ENCODE measurements around the gene ITPR2.

Gene ITPR2

GRCh38 chr12:26566186-26566585 lies 266.8 kb downstream of the ITPR2 start:
- Histone ChIP-seq H3K9me2 (ENCODE audit: low read depth, low read length) (no peaks in the 10 kb centered on the region), H3K4me2 (ENCODE audit: low read length) (no peak overlapping the region), H3K27me3 (ENCODE audit: insufficient read depth, low read length) (no peaks in the 10 kb centered on the region), H4K20me1 (ENCODE audit: insufficient read depth, low read length) (no peaks in the 10 kb centered on the region), H3K9ac (ENCODE audit: low read length) (no peak overlapping the region), H3K27ac (ENCODE audit: low read depth, low read length, poor library complexity, severe bottlenecking) (no peak overlapping the region), H3K36me3 (ENCODE audit: insufficient read depth, low read length) (peaks cover 7% of the 10 kb centered on the region), H3K79me2 (ENCODE audit: insufficient read depth, low read length) (no peaks in the 10 kb centered on the region), H3K4me3 (ENCODE audit: low read depth, low read length, poor library complexity, severe bottlenecking) (no peak overlapping the region), H2AFZ (ENCODE audit: low read length) (no peak overlapping the region), H3K9me3 (ENCODE audit: low read length) (no peaks in the 10 kb centered on the region), H3F3A (ENCODE audit: insufficient read depth, low read length) (no peaks in the 10 kb centered on the region), H3K4me1 (ENCODE audit: insufficient read depth, low read length, severe bottlenecking) (no peaks in the 10 kb centered on the region)
- no peak for TF ChIP-seq EZH2 (IDR thresholded peaks at IDR 0.05; ENCODE audit: borderline replicate concordance, low read length)
- TF ChIP-seq CTCF (IDR thresholded peaks at IDR 0.05; ENCODE audit: low read length) = no peak

DNA sequence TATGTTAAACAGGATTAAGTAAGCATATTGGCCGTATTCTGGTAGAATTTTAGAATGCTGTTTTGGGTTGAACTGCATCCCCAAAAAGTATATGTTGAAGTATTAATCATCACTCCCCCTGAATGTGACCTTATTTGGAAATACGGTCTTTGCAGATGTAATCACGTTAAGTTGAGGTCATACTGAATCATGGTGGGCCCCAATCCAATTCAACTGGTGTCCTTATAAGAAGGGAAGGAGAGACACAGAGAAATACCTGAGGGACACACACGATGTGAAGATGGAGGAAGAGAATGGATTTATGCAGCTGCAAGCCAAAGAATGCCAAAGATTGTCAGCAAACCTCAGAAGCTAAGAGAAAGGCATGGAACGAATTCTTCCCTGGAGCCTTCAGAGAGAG lies 268.6 kb downstream of the ITPR2 start:
- Histone ChIP-seq H3K36me3 (ENCODE audit: insufficient read depth, low read length) (peaks cover 17% of the 10 kb centered on the region), H2AFZ (ENCODE audit: low read length) (no peak overlapping the region), H3F3A (ENCODE audit: insufficient read depth, low read length) (no peaks in the 10 kb centered on the region), H3K4me3 (ENCODE audit: low read depth, low read length, poor library complexity, severe bottlenecking) (no peak overlapping the region), H3K4me1 (ENCODE audit: insufficient read depth, low read length, severe bottlenecking) (no peaks in the 10 kb centered on the region), H3K9me3 (ENCODE audit: low read length) (no peaks in the 10 kb centered on the region), H3K9ac (ENCODE audit: low read length) (no peak overlapping the region), H3K27ac (ENCODE audit: low read depth, low read length, poor library complexity, severe bottlenecking) (no peak overlapping the region), H4K20me1 (ENCODE audit: insufficient read depth, low read length) (no peaks in the 10 kb centered on the region), H3K9me2 (ENCODE audit: low read depth, low read length) (no peaks in the 10 kb centered on the region), H3K27me3 (ENCODE audit: insufficient read depth, low read length) (no peaks in the 10 kb centered on the region), H3K79me2 (ENCODE audit: insufficient read depth, low read length) (no peaks in the 10 kb centered on the region), H3K4me2 (ENCODE audit: low read length) (no peak overlapping the region)
- TF ChIP-seq CTCF (IDR thresholded peaks at IDR 0.05; ENCODE audit: low read length) (no peak), EZH2 (IDR thresholded peaks at IDR 0.05; ENCODE audit: borderline replicate concordance, low read length) (no peak)

DNA sequence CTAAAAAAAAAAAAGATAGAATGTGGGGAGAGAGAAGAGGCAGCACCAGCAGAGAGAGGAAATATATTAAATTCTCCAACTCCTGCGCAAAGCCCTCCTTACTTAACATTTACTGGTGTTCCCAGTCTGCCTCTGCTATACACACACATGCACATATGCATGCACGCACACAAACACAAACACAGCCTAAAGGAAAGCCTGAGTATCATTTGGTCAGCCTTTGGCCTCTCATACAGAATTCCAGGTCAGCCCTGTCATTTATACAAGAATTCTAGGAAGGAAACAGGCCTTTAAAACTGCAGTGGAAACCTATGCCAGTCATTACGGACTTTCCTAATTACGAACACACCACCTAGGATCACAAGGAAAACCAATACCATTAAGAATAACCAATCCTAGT lies 269.4 kb downstream of the ITPR2 start:
- H2AFZ ChIP-seq (ENCODE audit: low read length) = no peak overlapping the region
- no peaks in the 10 kb centered on the region for H4K20me1 ChIP-seq (ENCODE audit: insufficient read depth, low read length)
- H3K27ac ChIP-seq (ENCODE audit: low read depth, low read length, poor library complexity, severe bottlenecking) = no peak overlapping the region
- no peak overlapping the region for H3K4me3 ChIP-seq (ENCODE audit: low read depth, low read length, poor library complexity, severe bottlenecking)
- no peaks in the 10 kb centered on the region for H3K9me3 ChIP-seq (ENCODE audit: low read length)
- H3K36me3 ChIP-seq (ENCODE audit: insufficient read depth, low read length) = peaks cover 17% of the 10 kb centered on the region
- H3F3A ChIP-seq (ENCODE audit: insufficient read depth, low read length) = no peaks in the 10 kb centered on the region
- H3K27me3 ChIP-seq (ENCODE audit: insufficient read depth, low read length) = no peaks in the 10 kb centered on the region
- H3K9ac ChIP-seq (ENCODE audit: low read length) = no peak overlapping the region
- no peak for TF ChIP-seq EZH2 (IDR thresholded peaks at IDR 0.05; ENCODE audit: borderline replicate concordance, low read length)
- no peak for TF ChIP-seq CTCF (IDR thresholded peaks at IDR 0.05; ENCODE audit: low read length)
- H3K4me1 ChIP-seq (ENCODE audit: insufficient read depth, low read length, severe bottlenecking) = no peaks in the 10 kb centered on the region
- H3K4me2 ChIP-seq (ENCODE audit: low read length) = no peak overlapping the region
- no peaks in the 10 kb centered on the region for H3K79me2 ChIP-seq (ENCODE audit: insufficient read depth, low read length)
- no peaks in the 10 kb centered on the region for H3K9me2 ChIP-seq (ENCODE audit: low read depth, low read length)

Data from OCI-LY1 (cell line).